Cardiac septum (tissue), 1 donor: ENCODE results near the gene MYLK2. TPM values are rescaled to one million over a fixed set of nuclear protein-coding genes. Genes with fewer than 3 reads are reported as not detected.
"Not testable (repeated sequence)": the region's sequence is repeated elsewhere in the genome, so short reads cannot be mapped to it uniquely, and the experiment has no call there.

ENCODE experiments used
- DNase-seq: peaks from one replicate; pipeline ENCODE4 v3.0.0-alpha.2; 2020; ENCODE audit warnings: low spot score
- intact Hi-C: fragments of 100-400 bp; cut with DNase I; formaldehyde crosslinking; loops from one replicate; pipeline ENCODE4 v1.14.0; 2022
- total RNA-seq: library from RNA; stranded (reverse); fragmentation: NEBNext Ultra II Directional; extraction: Animal tissue kit (Norgen Biotek cat#: 25700); gene quantifications from one replicate; pipeline ENCODE4 v1.2.1, GENCODE V29; 2021
- donor health status: DM: no; HTN: no; CAD: no.

The MYLK2 gene
- total RNA-seq, 1 donor from 2014 or later: 0.11 TPM

- intact Hi-C loops, DNase-seq: not testable (repeated sequence)
Measured at GRCh38 chr20:31814142-31814541, 5.0 kb upstream of the MYLK2 start.

- intact Hi-C loops: no loop called here
- no peak for DNase-seq
Measured at GRCh38 chr20:31815408-31816188, 3.6 kb upstream of the MYLK2 start.

GRCh38 chr20:31816221-31816620 lies 2.9 kb upstream of the MYLK2 start:
- intact Hi-C loops: no loop called here

GRCh38 chr20:31817461-31817860 lies 1.7 kb upstream of the MYLK2 start:
- intact Hi-C loops: no loop called here
- DNase-seq: peak; percentile 2

More at GRCh38 chr20:31816221-31816620, 2.9 kb upstream of the MYLK2 start:
- DNase-seq: no peak

GRCh38 chr20:31818376-31818908 lies 714 bp upstream of the MYLK2 start:
- intact Hi-C loops: no loop called here
- DNase-seq: peak; percentile 62

- DNase-seq: peak; percentile 70
- intact Hi-C loops: loop anchor here (5.0 kb wide), 1 partner anchor 822 kb away; no protein-coding TSS in a partner anchor
Measured at GRCh38 chr20:31820228-31820627, 1.1 kb downstream of the MYLK2 start.

GRCh38 chr20:31821427-31821826 lies 2.3 kb downstream of the MYLK2 start:
- DNase-seq: peak; percentile 53
- intact Hi-C loops: loop anchor here (5.0 kb wide), 1 partner anchor 821 kb away; no protein-coding TSS in a partner anchor

GRCh38 chr20:31822421-31823330 lies 3.5 kb downstream of the MYLK2 start:
- intact Hi-C loops: loop anchor here (2.0 to 5.0 kb wide), 2 partner anchors 22 to 820 kb away; partner anchors contain the start of gene FOXS1
- DNase-seq: peak; percentile 93

- no peak for DNase-seq
- intact Hi-C loops: loop anchor here (2.0 to 5.0 kb wide), 2 partner anchors 21 to 819 kb away; partner anchors contain the start of gene FOXS1
Measured at GRCh38 chr20:31823360-31824124, 4.4 kb downstream of the MYLK2 start.

GRCh38 chr20:31824125-31824485 lies 4.9 kb downstream of the MYLK2 start:
- intact Hi-C loops: loop anchor here (5.0 kb wide), 1 partner anchor 818 kb away; no protein-coding TSS in a partner anchor
- no peak for DNase-seq

GRCh38 chr20:31824554-31825313 lies 5.6 kb downstream of the MYLK2 start:
- intact Hi-C loops: loop anchor here (5.0 kb wide), 1 partner anchor 818 kb away; no protein-coding TSS in a partner anchor
- DNase-seq: no peak

GRCh38 chr20:31826074-31826473 lies 6.9 kb downstream of the MYLK2 start:
- intact Hi-C loops: no loop called here
- no peak for DNase-seq

GRCh38 chr20:31827059-31827458 lies 7.9 kb downstream of the MYLK2 start:
- DNase-seq: no peak
- intact Hi-C loops: no loop called here

GRCh38 chr20:31828016-31828415 lies 8.9 kb downstream of the MYLK2 start:
- DNase-seq: not testable (repeated sequence)

GRCh38 chr20:31829731-31830130 lies 10.6 kb downstream of the MYLK2 start:
- DNase-seq: no peak
- intact Hi-C loops: loop anchor here (10.0 kb wide), 1 partner anchor 165 kb away; no protein-coding TSS in a partner anchor

More at GRCh38 chr20:31828016-31828415, 8.9 kb downstream of the MYLK2 start:
- intact Hi-C loops: not testable (repeated sequence)

- no peak for DNase-seq
- intact Hi-C loops: loop anchor here (10.0 kb wide), 1 partner anchor 166 kb away; no protein-coding TSS in a partner anchor
Measured at GRCh38 chr20:31830406-31830981, 11.3 kb downstream of the MYLK2 start.

- intact Hi-C loops: loop anchor here (10.0 kb wide), 1 partner anchor 166 kb away; no protein-coding TSS in a partner anchor
- DNase-seq: no peak
Measured at GRCh38 chr20:31831211-31831610, 12.1 kb downstream of the MYLK2 start.
